HepG2 (cell line): ENCODE measurements around the gene DHX8. TPM values are rescaled to one million over a fixed set of nuclear protein-coding genes. Genes with fewer than 3 reads are reported as not detected.

Experiments
- ARNT2 ChIP-seq: sonication (generic); formaldehyde crosslinking; IDR thresholded peaks from 2 replicates; pipeline ENCODE4 v1.8.0; 2022; ENCODE audit warnings: mild to moderate bottlenecking, low read depth, missing genetic modification reagents, moderate library complexity
- BCL6 ChIP-seq: IDR thresholded peaks from 2 replicates; pipeline ENCODE4 v1.6.1; 2016; ENCODE audit warnings: missing genetic modification reagents, missing compliant biosample characterization
- FOXA1 ChIP-seq, 2 experiments: fragments of 450-650 bp in 1 of 2; sonication (generic) in 1 of 2; formaldehyde crosslinking in 1 of 2; IDR thresholded peaks; 2 replicates each; pipeline versions ENCODE4 v1.4.0 to v1.6.1; 2016 to 2020; ENCODE audit warnings: missing genetic modification reagents in 1 of 2
- GMEB1 ChIP-seq: sonication (generic); formaldehyde crosslinking; IDR thresholded peaks from 2 replicates; pipeline ENCODE4 v1.5.1; 2020; ENCODE audit warnings: missing genetic modification reagents, mild to moderate bottlenecking, borderline replicate concordance
- HOXA7 ChIP-seq: sonication (generic); formaldehyde crosslinking; IDR thresholded peaks from 2 replicates; pipeline ENCODE4 v1.8.1; 2022; ENCODE audit warnings: mild to moderate bottlenecking, missing genetic modification reagents, moderate library complexity
- MAFK ChIP-seq, 2 experiments: IDR thresholded peaks in 1 of 2; conservative IDR thresholded peaks in 1 of 2; 2 replicates each; pipeline ENCODE4 v1.6.1; 2011; ENCODE audit warnings: improper control_type of control experiment in 2 of 2, low read length in 2 of 2
- RBFOX2 ChIP-seq: fragments of 200-400 bp; formaldehyde crosslinking; IDR thresholded peaks from 2 replicates; pipeline ENCODE4 v1.6.1; 2017; ENCODE audit warnings: low read depth, mild to moderate bottlenecking, low read length
- RBM22 ChIP-seq: fragments of 200-400 bp; formaldehyde crosslinking; optimal IDR thresholded peaks from 2 replicates; pipeline ENCODE3; 2017; ENCODE audit warnings: mild to moderate bottlenecking, low read length, moderate library complexity
- SAP130 ChIP-seq: IDR thresholded peaks from 2 replicates; pipeline ENCODE4 v1.6.1; 2016; ENCODE audit warnings: low read depth
- TEAD2 ChIP-seq: sonication (generic); formaldehyde crosslinking; IDR thresholded peaks from 2 replicates; pipeline ENCODE4 v1.9.0; 2021; ENCODE audit warnings: missing genetic modification reagents
- XRCC5 ChIP-seq: fragments of 200-400 bp; formaldehyde crosslinking; optimal IDR thresholded peaks from 2 replicates; pipeline ENCODE3; 2017; ENCODE audit warnings: mild to moderate bottlenecking, low read length
- ZBTB25 ChIP-seq: IDR thresholded peaks from 2 replicates; pipeline ENCODE4 v1.6.1; 2018; ENCODE audit warnings: missing genetic modification reagents
- ZBTB33 ChIP-seq: sonication (generic); formaldehyde crosslinking; IDR thresholded peaks from 2 replicates; pipeline ENCODE4 v1.4.0; 2020; ENCODE audit warnings: missing genetic modification reagents
- ZFX ChIP-seq: sonication (generic); formaldehyde crosslinking; IDR thresholded peaks from 2 replicates; pipeline ENCODE4 v1.4.0; 2020; ENCODE audit warnings: mild to moderate bottlenecking, low read depth, missing genetic modification reagents, moderate library complexity
- ZNF281 ChIP-seq: sonication (generic); formaldehyde crosslinking; IDR thresholded peaks from 2 replicates; pipeline ENCODE4 v1.4.0; 2020; ENCODE audit warnings: missing genetic modification reagents, borderline replicate concordance
- ZSCAN31 ChIP-seq: sonication (generic); formaldehyde crosslinking; IDR thresholded peaks from 2 replicates; pipeline ENCODE4 v1.5.0; 2020; ENCODE audit warnings: low read depth, mild to moderate bottlenecking, missing genetic modification reagents
- polyA plus RNA-seq, 8 experiments: library from polyadenylated mRNA; depleted of rRNA in 3 of 8; stranded (reverse) in 7 of 8; unstranded in 1 of 8; fragments of >200 nt; fragmentation: Illumina TruSeq in 4 of 8; extraction: Trizol in 4 of 8; gene quantifications; 2 replicates each; pipeline versions ENCODE4 v1.2.1 to v1.2.3, GENCODE V29; 2011 to 2016; ENCODE audit warnings: low read depth in 4 of 8, missing spikeins in 1 of 8, mixed read lengths in 1 of 8; ENCODE audit not compliant: insufficient read depth in 1 of 8
- total RNA-seq, 5 experiments: library from RNA; depleted of rRNA; stranded (reverse); fragments of >200 nt; fragmentation: Illumina TruSeq; extraction: Trizol; gene quantifications; 2 replicates each; pipeline ENCODE4 v1.2.3, GENCODE V29; 2016; ENCODE audit warnings: low read depth in 1 of 5

The DHX8 gene
- total and polyA plus RNA-seq, 2 of the 13 experiments (the other 11 are each of a cell fraction or from before 2014, with no cell fraction given): 24.8 to 48.9 TPM

GRCh38 chr17:43540821-43541674, 57.3 kb downstream of the DHX8 start (continued):
- no peak for TF ChIP-seq GMEB1
- TF ChIP-seq BCL6 (CRISPR knock-in tag): peak; percentile 83
- 0 out of 2 replicates have a peak, but pooled peaks have one; percentile 29 for TF ChIP-seq ARNT2
- TF ChIP-seq ZNF281 (CRISPR knock-in tag): peak; percentile 86
- no peak for TF ChIP-seq ZBTB33
- TF ChIP-seq ZBTB25: no peak
- no peak for TF ChIP-seq FOXA1 (IDR thresholded peaks at IDR 0.05)
- peak; percentile 19; the same call in 1 of the 2 replicates for TF ChIP-seq FOXA1 (CRISPR knock-in tag; IDR thresholded peaks at IDR 0.05)
- no peak for TF ChIP-seq XRCC5
- peak; percentile 16; the same call in 1 of the 2 replicates for TF ChIP-seq SAP130
- TF ChIP-seq MAFK (conservative IDR thresholded peaks at IDR 0.05 in 1 of 2, IDR thresholded peaks at IDR 0.05 in 1 of 2; ENCODE audit: low read length in 2 of 2): peak; percentile 61 to 64; a peak in 3 of 4 replicates
- TF ChIP-seq RBM22: peak; percentile 21
- TF ChIP-seq RBFOX2: peak; percentile 51; the same call in 1 of the 2 replicates
- TF ChIP-seq TEAD2: no peak
- TF ChIP-seq ZSCAN31 (CRISPR knock-in tag): 0 out of 2 replicates have a peak, but pooled peaks have one; percentile 43
- TF ChIP-seq ZFX: peak; percentile 62; the same call in 1 of the 2 replicates
- TF ChIP-seq HOXA7 (CRISPR knock-in tag): no peak
